ENCODE data around the gene SLC8A2. TPM values are rescaled to one million over a fixed set of nuclear protein-coding genes. Genes with fewer than 3 reads are reported as not detected.

SLC8A2 gene
- total RNA-seq, 2 experiments from 2014 or later = 0.13 to 0.36 TPM

DNA sequence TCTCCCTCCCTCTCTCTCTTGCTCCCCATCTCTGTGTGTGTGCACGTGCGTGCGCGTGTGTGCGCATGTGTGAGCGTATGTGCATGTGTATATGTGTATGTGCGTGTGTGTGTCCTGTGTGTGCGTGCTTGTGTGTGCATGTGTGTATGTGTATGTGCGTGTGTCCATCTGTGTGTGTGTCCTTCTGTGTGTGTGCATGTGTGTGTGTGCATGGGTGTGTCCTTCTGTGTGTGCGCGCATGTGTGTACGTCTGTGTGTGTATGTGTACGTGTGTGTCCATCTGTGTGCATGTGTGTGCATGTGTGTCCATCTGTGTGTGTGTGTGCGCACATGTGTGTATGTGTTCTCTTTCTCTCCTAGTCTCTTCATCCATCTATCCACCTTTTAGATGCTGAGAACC lies 12.2 kb downstream of the SLC8A2 start:
- H3K4me2 ChIP-seq (ENCODE audit: low read length) = no peak overlapping the region
- ChIA-PET CTCF (ENCODE audit: unreplicated experiment) (no interaction called here), POLR2A (no interaction called here)
- BruUV-seq (replicated peaks) = no TSS peak
- H3K4me1 ChIP-seq (ENCODE audit: insufficient read depth, low read length, poor library complexity, severe bottlenecking) = peaks cover 2% of the 10 kb centered on the region
- no peak for DNase-seq (ENCODE audit: low spot score)
- H2AFZ ChIP-seq (ENCODE audit: low read length) = no peak overlapping the region
- no peaks in the 10 kb centered on the region for H4K20me1 ChIP-seq (ENCODE audit: insufficient read depth, low read length)
- no peaks in the 10 kb centered on the region for H3K79me2 ChIP-seq (ENCODE audit: insufficient read depth, low read depth, low read length)
- intact Hi-C loops (cut with micrococcal nuclease; ENCODE audit: unreplicated experiment) = no loop called here
- H3K4me3 ChIP-seq (ENCODE audit: low read depth, low read length, poor library complexity, severe bottlenecking) = no peak overlapping the region
- peaks cover 8% of the 10 kb centered on the region for H3K9me3 ChIP-seq (ENCODE audit: low read length)
- no peaks in the 10 kb centered on the region for H3K36me3 ChIP-seq (ENCODE audit: insufficient read depth, low read length)
- no peaks in the 10 kb centered on the region for H3K9me2 ChIP-seq (ENCODE audit: insufficient read depth, low read length)
- no peak overlapping the region for H3K27ac ChIP-seq (ENCODE audit: low read depth, low read length, poor library complexity, severe bottlenecking)
- TF ChIP-seq, protein P1, sequence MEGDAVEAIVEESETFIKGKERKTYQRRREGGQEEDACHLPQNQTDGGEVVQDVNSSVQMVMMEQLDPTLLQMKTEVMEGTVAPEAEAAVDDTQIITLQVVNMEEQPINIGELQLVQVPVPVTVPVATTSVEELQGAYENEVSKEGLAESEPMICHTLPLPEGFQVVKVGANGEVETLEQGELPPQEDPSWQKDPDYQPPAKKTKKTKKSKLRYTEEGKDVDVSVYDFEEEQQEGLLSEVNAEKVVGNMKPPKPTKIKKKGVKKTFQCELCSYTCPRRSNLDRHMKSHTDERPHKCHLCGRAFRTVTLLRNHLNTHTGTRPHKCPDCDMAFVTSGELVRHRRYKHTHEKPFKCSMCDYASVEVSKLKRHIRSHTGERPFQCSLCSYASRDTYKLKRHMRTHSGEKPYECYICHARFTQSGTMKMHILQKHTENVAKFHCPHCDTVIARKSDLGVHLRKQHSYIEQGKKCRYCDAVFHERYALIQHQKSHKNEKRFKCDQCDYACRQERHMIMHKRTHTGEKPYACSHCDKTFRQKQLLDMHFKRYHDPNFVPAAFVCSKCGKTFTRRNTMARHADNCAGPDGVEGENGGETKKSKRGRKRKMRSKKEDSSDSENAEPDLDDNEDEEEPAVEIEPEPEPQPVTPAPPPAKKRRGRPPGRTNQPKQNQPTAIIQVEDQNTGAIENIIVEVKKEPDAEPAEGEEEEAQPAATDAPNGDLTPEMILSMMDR (conservative IDR thresholded peaks at IDR 0.05; ENCODE audit: low read length) = no peak
- TF ChIP-seq EZH2phosphoT487 (IDR thresholded peaks at IDR 0.05; ENCODE audit: borderline replicate concordance, low read depth, low read length) = no peak

GRCh38 chr19:47458672-47459071 lies 13.0 kb downstream of the SLC8A2 start:
- Histone ChIP-seq H2AFZ (ENCODE audit: low read length) (no peak overlapping the region), H3K4me1 (ENCODE audit: insufficient read depth, low read length, poor library complexity, severe bottlenecking) (no peaks in the 10 kb centered on the region), H4K20me1 (ENCODE audit: insufficient read depth, low read length) (no peaks in the 10 kb centered on the region), H3K4me3 (ENCODE audit: low read depth, low read length, poor library complexity, severe bottlenecking) (no peak overlapping the region), H3K79me2 (ENCODE audit: insufficient read depth, low read depth, low read length) (no peaks in the 10 kb centered on the region), H3K27ac (ENCODE audit: low read depth, low read length, poor library complexity, severe bottlenecking) (no peak overlapping the region), H3K9me2 (ENCODE audit: insufficient read depth, low read length) (no peaks in the 10 kb centered on the region), H3K9me3 (ENCODE audit: low read length) (peaks cover 8% of the 10 kb centered on the region), H3K36me3 (ENCODE audit: insufficient read depth, low read length) (no peaks in the 10 kb centered on the region), H3K4me2 (ENCODE audit: low read length) (no peak overlapping the region)
- TF ChIP-seq EZH2phosphoT487 (IDR thresholded peaks at IDR 0.05; ENCODE audit: borderline replicate concordance, low read depth, low read length) = no peak
- TF ChIP-seq, protein P1 (conservative IDR thresholded peaks at IDR 0.05; ENCODE audit: low read length) = no peak
- CTCF ChIA-PET (ENCODE audit: unreplicated experiment) = no interaction called here
- POLR2A ChIA-PET = no interaction called here
- BruUV-seq (replicated peaks) = no TSS peak
- intact Hi-C loops (cut with micrococcal nuclease; ENCODE audit: unreplicated experiment) = no loop called here
- no peak for DNase-seq (ENCODE audit: low spot score)

GRCh38 chr19:47456721-47457474 lies 14.8 kb downstream of the SLC8A2 start:
- DNase-seq (ENCODE audit: low spot score) = no peak
- no peaks in the 10 kb centered on the region for H3K4me1 ChIP-seq (ENCODE audit: insufficient read depth, low read length, poor library complexity, severe bottlenecking)
- BruUV-seq (replicated peaks) = no TSS peak
- intact Hi-C loops (cut with micrococcal nuclease; ENCODE audit: unreplicated experiment) = no loop called here
- H2AFZ ChIP-seq (ENCODE audit: low read length) = no peak overlapping the region
- POLR2A ChIA-PET = no interaction called here
- CTCF ChIA-PET (ENCODE audit: unreplicated experiment) = no interaction called here
- H3K36me3 ChIP-seq (ENCODE audit: insufficient read depth, low read length) = no peaks in the 10 kb centered on the region
- no peak overlapping the region for H3K27ac ChIP-seq (ENCODE audit: low read depth, low read length, poor library complexity, severe bottlenecking)
- no peak for TF ChIP-seq EZH2phosphoT487 (IDR thresholded peaks at IDR 0.05; ENCODE audit: borderline replicate concordance, low read depth, low read length)
- TF ChIP-seq, protein P1 (conservative IDR thresholded peaks at IDR 0.05; ENCODE audit: low read length) = no peak
- H3K9me2 ChIP-seq (ENCODE audit: insufficient read depth, low read length) = no peaks in the 10 kb centered on the region
- H4K20me1 ChIP-seq (ENCODE audit: insufficient read depth, low read length) = no peaks in the 10 kb centered on the region
- H3K4me3 ChIP-seq (ENCODE audit: low read depth, low read length, poor library complexity, severe bottlenecking) = no peak overlapping the region
- no peak overlapping the region for H3K4me2 ChIP-seq (ENCODE audit: low read length)
- no peaks in the 10 kb centered on the region for H3K79me2 ChIP-seq (ENCODE audit: insufficient read depth, low read depth, low read length)
- peaks cover 8% of the 10 kb centered on the region for H3K9me3 ChIP-seq (ENCODE audit: low read length)

All from OCI-LY7 (cell line).